DND-41 (cell line): Measurements from ENCODE around the gene ZCCHC8.

Experiments used
- EZH2 ChIP-seq: IDR thresholded peaks from 3 replicates; pipeline ENCODE4 v1.6.1; 2012; ENCODE audit warnings: borderline replicate concordance, low read depth, mild to moderate bottlenecking, moderate library complexity, low read length, inconsistent platforms; ENCODE audit not compliant: severe bottlenecking
- TF ChIP-seq, protein P1 (sequence below): IDR thresholded peaks from 2 replicates; pipeline ENCODE4 v1.5.1; 2012; ENCODE audit warnings: borderline replicate concordance, low read length, moderate library complexity, mild to moderate bottlenecking; ENCODE audit not compliant: poor library complexity, severe bottlenecking; ENCODE audit errors: extremely low read depth

DNA sequence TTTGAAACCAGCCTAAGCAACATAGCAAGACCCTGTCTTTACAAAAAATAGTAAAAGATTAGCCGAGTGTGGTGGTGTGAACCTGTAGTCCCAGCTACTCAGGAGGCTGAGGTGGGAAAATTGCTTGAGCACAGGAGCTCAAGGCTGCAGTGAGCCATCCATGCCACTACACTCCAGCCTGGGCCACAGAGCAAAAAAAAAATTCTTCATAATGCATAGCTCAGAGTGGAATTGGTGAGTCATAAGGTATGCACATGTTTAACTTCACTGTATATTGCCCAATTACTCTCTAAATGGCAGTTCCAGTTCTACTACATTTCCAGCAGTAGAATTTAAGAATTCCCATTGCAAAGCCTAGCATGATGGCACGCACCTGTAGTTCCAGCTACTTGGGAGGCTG is 51.4 kb downstream of the ZCCHC8 start:
- TF ChIP-seq, protein P1, sequence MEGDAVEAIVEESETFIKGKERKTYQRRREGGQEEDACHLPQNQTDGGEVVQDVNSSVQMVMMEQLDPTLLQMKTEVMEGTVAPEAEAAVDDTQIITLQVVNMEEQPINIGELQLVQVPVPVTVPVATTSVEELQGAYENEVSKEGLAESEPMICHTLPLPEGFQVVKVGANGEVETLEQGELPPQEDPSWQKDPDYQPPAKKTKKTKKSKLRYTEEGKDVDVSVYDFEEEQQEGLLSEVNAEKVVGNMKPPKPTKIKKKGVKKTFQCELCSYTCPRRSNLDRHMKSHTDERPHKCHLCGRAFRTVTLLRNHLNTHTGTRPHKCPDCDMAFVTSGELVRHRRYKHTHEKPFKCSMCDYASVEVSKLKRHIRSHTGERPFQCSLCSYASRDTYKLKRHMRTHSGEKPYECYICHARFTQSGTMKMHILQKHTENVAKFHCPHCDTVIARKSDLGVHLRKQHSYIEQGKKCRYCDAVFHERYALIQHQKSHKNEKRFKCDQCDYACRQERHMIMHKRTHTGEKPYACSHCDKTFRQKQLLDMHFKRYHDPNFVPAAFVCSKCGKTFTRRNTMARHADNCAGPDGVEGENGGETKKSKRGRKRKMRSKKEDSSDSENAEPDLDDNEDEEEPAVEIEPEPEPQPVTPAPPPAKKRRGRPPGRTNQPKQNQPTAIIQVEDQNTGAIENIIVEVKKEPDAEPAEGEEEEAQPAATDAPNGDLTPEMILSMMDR, result no peak
- TF ChIP-seq EZH2, result no peak
